SK-N-SH (cell line): ENCODE data around the gene NAV1. TPM values are rescaled to one million over a fixed set of nuclear protein-coding genes. Genes with fewer than 3 reads are reported as not detected.

ENCODE experiments used
- CTCF ChIA-PET: fragments of 300-600, 350-600 bp; formaldehyde crosslinking; extraction: SDS; loops from one replicate; lab custom pipeline; 2021; lab: Yijun Ruan, JAX
- POLR2A ChIA-PET: fragments of 350-600 bp; sonication (Branson Sonifier 250); formaldehyde crosslinking; extraction: SDS; loops from one replicate; lab custom pipeline; 2020; ENCODE audit warnings: antibody characterized with exemption, inconsistent platforms; lab: Yijun Ruan, JAX
- DNase-seq: peaks from one replicate; pipeline ENCODE4 v3.0.0; 2012
- H2AFZ ChIP-seq: fragments of 200-600 bp; sonication (generic); 2 replicates; pipeline ENCODE4 v1.8.1; 2016; ENCODE audit warnings: antibody characterized with exemption, mild to moderate bottlenecking, low read depth
- H3F3A ChIP-seq: fragments of 200-600 bp; sonication (generic); replicated peaks from 2 replicates; pipeline ENCODE3; 2016; ENCODE audit warnings: antibody characterized with exemption, mild to moderate bottlenecking; ENCODE audit not compliant: insufficient read depth
- H3K27ac ChIP-seq, 2 experiments: fragments of 200-500 bp in 1 of 2; fragments of 200-600 bp in 1 of 2; sonication (Bioruptor generic) in 1 of 2; sonication (generic), shearing (Covaris generic) in 1 of 2; 2 replicates each; pipeline versions ENCODE4 v1.5.1 to v1.6.1; 2014 to 2016; ENCODE audit warnings: low read depth in 2 of 2, inconsistent platforms in 1 of 2, low read length in 1 of 2, mild to moderate bottlenecking in 1 of 2, mixed read lengths in 1 of 2
- H3K27me3 ChIP-seq: fragments of 200-600 bp; sonication (generic), shearing (Covaris generic); 2 replicates; pipeline ENCODE4 v1.6.1; 2016; ENCODE audit warnings: mixed run types; ENCODE audit not compliant: insufficient read depth
- H3K36me3 ChIP-seq, 2 experiments: fragments of 200-500 bp in 1 of 2; fragments of 200-600 bp in 1 of 2; sonication (Bioruptor generic) in 1 of 2; sonication (generic) in 1 of 2; replicated peaks in 1 of 2; 2 replicates each; pipeline versions ENCODE3 to v1.5.1; 2014 to 2016; ENCODE audit warnings: low read length in 1 of 2, mild to moderate bottlenecking in 1 of 2; ENCODE audit not compliant: insufficient read depth in 2 of 2, control insufficient read depth in 1 of 2
- H3K4me1 ChIP-seq, 2 experiments: fragments of 200-500 bp in 1 of 2; fragments of 200-600 bp in 1 of 2; sonication (Bioruptor generic) in 1 of 2; sonication (generic), shearing (Covaris generic) in 1 of 2; 2 replicates each; pipeline versions ENCODE4 v1.5.1 to v1.6.1; 2014 to 2016; ENCODE audit warnings: low read depth in 1 of 2, low read length in 1 of 2, mixed run types in 1 of 2; ENCODE audit not compliant: insufficient read depth in 2 of 2, control insufficient read depth in 1 of 2
- H3K4me2 ChIP-seq: fragments of 200-600 bp; sonication (generic), shearing (Covaris generic); 2 replicates; pipeline ENCODE4 v1.6.1; 2017; ENCODE audit warnings: mixed run types
- H3K4me3 ChIP-seq, 2 experiments: fragments of 200-500 bp in 1 of 2; fragments of 200-600 bp in 1 of 2; sonication (Bioruptor generic) in 1 of 2; sonication (generic), shearing (Covaris generic) in 1 of 2; 2 replicates each; pipeline versions ENCODE4 v1.5.1 to v1.8.1; 2014 to 2016; ENCODE audit warnings: low read depth in 2 of 2, inconsistent platforms in 1 of 2, low read length in 1 of 2, mild to moderate bottlenecking in 1 of 2, mixed read lengths in 1 of 2, moderate library complexity in 1 of 2
- H3K79me2 ChIP-seq: fragments of 200-600 bp; sonication (generic); 2 replicates; pipeline ENCODE4 v1.8.1; 2017; ENCODE audit warnings: mild to moderate bottlenecking; ENCODE audit not compliant: insufficient read depth
- H3K9ac ChIP-seq: fragments of 200-600 bp; sonication (generic); 2 replicates; pipeline ENCODE4 v1.6.1; 2017; ENCODE audit warnings: mixed run types
- H3K9me2 ChIP-seq: fragments of 200-600 bp; sonication (generic); 2 replicates; pipeline ENCODE4 v1.6.1; 2017; ENCODE audit warnings: mixed run types
- H3K9me3 ChIP-seq: fragments of 200-600 bp; sonication (generic); 2 replicates; pipeline ENCODE4 v1.6.1; 2017; ENCODE audit warnings: mixed run types, mild to moderate bottlenecking, moderate library complexity
- H4K20me1 ChIP-seq: fragments of 200-600 bp; sonication (generic); 2 replicates; pipeline ENCODE4 v1.6.1; 2017; ENCODE audit warnings: mild to moderate bottlenecking, mixed run types; ENCODE audit not compliant: insufficient read depth
- ELF1 ChIP-seq: IDR thresholded peaks from 2 replicates; pipeline ENCODE4 v1.4.0; 2012
- EP300 ChIP-seq, 2 experiments: IDR thresholded peaks; 2 replicates each; pipeline versions ENCODE4 v1.4.0 to v1.6.1; 2012; ENCODE audit warnings: borderline replicate concordance in 1 of 2, low read depth in 1 of 2, low read length in 1 of 2
- EZH2phosphoT487 ChIP-seq: fragments of 200-600 bp; sonication (generic); IDR thresholded peaks from 2 replicates; pipeline ENCODE4 v1.6.1; 2017; ENCODE audit warnings: low read depth, mixed run types, mild to moderate bottlenecking, antibody characterized with exemption, moderate library complexity, borderline replicate concordance
- FOSL2 ChIP-seq: IDR thresholded peaks from 2 replicates; pipeline ENCODE4 v1.4.0; 2012; ENCODE audit warnings: low read depth, mild to moderate bottlenecking, moderate library complexity, borderline replicate concordance
- FOXJ3 ChIP-seq: sonication (generic); formaldehyde crosslinking; IDR thresholded peaks from 2 replicates; pipeline ENCODE4 v1.5.1; 2020; ENCODE audit warnings: mild to moderate bottlenecking, missing genetic modification reagents
- FOXM1 ChIP-seq: IDR thresholded peaks from 2 replicates; pipeline ENCODE4 v1.4.0; 2012; ENCODE audit warnings: low read depth, mild to moderate bottlenecking
- NRF1 ChIP-seq: IDR thresholded peaks from 2 replicates; pipeline ENCODE4 v1.6.1; 2012; ENCODE audit warnings: low read depth, mild to moderate bottlenecking, low read length
- RCOR1 ChIP-seq: fragments of 150-350 bp; IDR thresholded peaks from 2 replicates; pipeline ENCODE4 v1.6.1; 2017; ENCODE audit warnings: antibody characterized with exemption, low read length
- RFX5 ChIP-seq: IDR thresholded peaks from 2 replicates; pipeline ENCODE4 v1.6.1; 2012; ENCODE audit warnings: mild to moderate bottlenecking, improper control_type of control experiment, low read length
- SMC3 ChIP-seq: IDR thresholded peaks from 2 replicates; pipeline ENCODE4 v1.6.1; 2012; ENCODE audit warnings: low read depth, low read length, improper control_type of control experiment
- TCF12 ChIP-seq: IDR thresholded peaks from 2 replicates; pipeline ENCODE4 v1.4.0; 2012
- USF1 ChIP-seq: IDR thresholded peaks from 2 replicates; pipeline ENCODE4 v1.4.0; 2012; ENCODE audit warnings: low read depth, borderline replicate concordance
- ZBTB33 ChIP-seq: IDR thresholded peaks from 2 replicates; pipeline ENCODE4 v1.4.0; 2012; ENCODE audit warnings: low read depth, borderline replicate concordance
- WGBS: methylation state at CpG from one replicate; pipeline ENCODE4 v1.1.6; 2017; ENCODE audit warnings: low lambda C conversion rate; 5-methylcytosine and 5-hydroxymethylcytosine counted together
- polyA plus RNA-seq, 3 experiments: library from polyadenylated mRNA; depleted of rRNA; stranded (reverse); fragments of >200 nt; gene quantifications; 2 replicates each; pipeline ENCODE4 v1.2.3, GENCODE V29; 2012
- TF ChIP-seq, protein P1 (sequence below): fragments of 150-350 bp; IDR thresholded peaks from 2 replicates; pipeline ENCODE4 v1.6.1; 2017; ENCODE audit warnings: antibody characterized with exemption, low read length, low read depth, borderline replicate concordance

Gene NAV1
- polyA plus RNA-seq, 1 of the 3 experiments (the other 2 are of a cell fraction) = 16.1 TPM

GRCh38 chr1:201499795-201500669, 38.9 kb upstream of the NAV1 start:
- TF ChIP-seq RCOR1 = no peak
- no peak for TF ChIP-seq EZH2phosphoT487
- TF ChIP-seq SMC3 = no peak
- no peak for TF ChIP-seq ZBTB33
- TF ChIP-seq NRF1 = no peak
- TF ChIP-seq FOXJ3 = no peak
- TF ChIP-seq FOSL2 = no peak
- no peak for TF ChIP-seq TCF12
- TF ChIP-seq, protein P1, sequence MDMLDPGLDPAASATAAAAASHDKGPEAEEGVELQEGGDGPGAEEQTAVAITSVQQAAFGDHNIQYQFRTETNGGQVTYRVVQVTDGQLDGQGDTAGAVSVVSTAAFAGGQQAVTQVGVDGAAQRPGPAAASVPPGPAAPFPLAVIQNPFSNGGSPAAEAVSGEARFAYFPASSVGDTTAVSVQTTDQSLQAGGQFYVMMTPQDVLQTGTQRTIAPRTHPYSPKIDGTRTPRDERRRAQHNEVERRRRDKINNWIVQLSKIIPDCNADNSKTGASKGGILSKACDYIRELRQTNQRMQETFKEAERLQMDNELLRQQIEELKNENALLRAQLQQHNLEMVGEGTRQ = no peak
- no peak for TF ChIP-seq RFX5
- no peak for TF ChIP-seq FOXM1
- no peak for TF ChIP-seq ELF1
- no peak for TF ChIP-seq EP300 (IDR thresholded peaks at IDR 0.05; ENCODE audit: borderline replicate concordance in 1 of 2, low read depth in 1 of 2, low read length in 1 of 2)
- no peak for TF ChIP-seq USF1
- no peak overlapping the region for H3K9ac ChIP-seq
- 0 out of 2 replicates have a peak overlapping the region, but pooled peaks have one; percentile 5 for H3K4me2 ChIP-seq
- no peak overlapping the region for H2AFZ ChIP-seq
- H3K79me2 ChIP-seq = peaks cover 94% of the 10 kb centered on the region
- H3K27me3 ChIP-seq = no peaks in the 10 kb centered on the region
- H3K9me3 ChIP-seq = no peaks in the 10 kb centered on the region
- peaks cover 21 to 35% of the 10 kb centered on the region in 2 experiments; a peak in 3 of 4 replicates for H3K4me1 ChIP-seq
- WGBS = 93% methylated on average over 6 of the region's 8 CpGs
- H3K4me3 ChIP-seq = no peak overlapping the region
- H3K36me3 ChIP-seq = peaks cover 0 to 13% of the 10 kb centered on the region in 2 experiments
- CTCF ChIA-PET = interaction anchor here (1.2 to 31.9 kb wide), 8 partner anchors 13 to 500 kb away, joined by 3 to 860 read pairs (median 5); no protein-coding TSS in a partner anchor
- H3F3A ChIP-seq = peaks cover 12% of the 10 kb centered on the region
- POLR2A ChIA-PET = no interaction called here
- H3K27ac ChIP-seq = no peak overlapping the region
- H3K9me2 ChIP-seq = no peaks in the 10 kb centered on the region
- peaks cover 11% of the 10 kb centered on the region; the same call in 1 of the 2 replicates for H4K20me1 ChIP-seq
- no peak for DNase-seq
